ENCODE results near the gene DHCR7.

DNA sequence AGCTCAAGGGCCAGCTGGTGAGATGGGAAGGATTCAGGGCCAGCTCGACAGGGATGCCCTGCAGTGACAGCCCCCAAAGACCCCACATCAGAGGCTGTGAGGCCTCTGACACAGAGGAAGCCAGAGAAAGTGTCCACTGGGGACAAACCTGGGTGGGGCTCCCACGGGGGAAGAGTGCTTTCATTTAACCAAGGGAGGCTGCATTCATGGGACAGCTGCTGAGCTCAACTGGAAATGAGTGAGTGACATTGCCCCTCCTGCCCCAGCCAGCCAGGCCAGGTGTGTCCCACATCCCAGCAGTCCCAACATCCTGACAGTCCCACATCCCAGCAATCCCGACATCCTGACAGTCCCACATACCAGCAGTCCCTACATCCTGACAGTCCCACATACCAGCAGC lies 61.0 kb downstream of the DHCR7 start:
- TF ChIP-seq POLR2AphosphoS5 (IDR thresholded peaks at IDR 0.05; ENCODE audit: low read depth, low read length) (no peak), RFX5 (IDR thresholded peaks at IDR 0.05; ENCODE audit: low read length) (no peak), TAF1 (IDR thresholded peaks at IDR 0.05; ENCODE audit: borderline replicate concordance, low read depth, low read length) (no peak)
